ENCODE data around the gene SCAP. TPM values are rescaled to one million over a fixed set of nuclear protein-coding genes. Genes with fewer than 3 reads are reported as not detected.

The SCAP gene
- total and polyA plus RNA-seq, 2 of the 13 experiments (the other 11 are each of a cell fraction or from before 2014, with no cell fraction given) = 40.4 to 53.3 TPM

- TF ChIP-seq NR2F6 (IDR thresholded peaks at IDR 0.05) (peak; percentile 36; the same call in 1 of the 2 replicates), NR2F6 (CRISPR knock-in tag; IDR thresholded peaks at IDR 0.05) (peak; percentile 49; the same call in 1 of the 2 replicates), U2AF2 (IDR thresholded peaks at IDR 0.05; ENCODE audit: low read depth, low read length) (no peak), ZNF607 (CRISPR knock-in tag; IDR thresholded peaks at IDR 0.05; ENCODE audit: borderline replicate concordance) (no peak), SAFB2 (CRISPR knock-in tag; IDR thresholded peaks at IDR 0.05; ENCODE audit: borderline replicate concordance, low read depth) (no peak), CBFB (CRISPR knock-in tag; IDR thresholded peaks at IDR 0.05) (no peak), PPARG (CRISPR knock-in tag; conservative IDR thresholded peaks at IDR 0.05) (no peak), SETDB1 (CRISPR knock-in tag; IDR thresholded peaks at IDR 0.05; ENCODE audit: borderline replicate concordance) (no peak), ZNF414 (CRISPR knock-in tag; IDR thresholded peaks at IDR 0.05) (no peak), NFYB (CRISPR knock-in tag; IDR thresholded peaks at IDR 0.05) (no peak), ZNF260 (CRISPR knock-in tag; IDR thresholded peaks at IDR 0.05; ENCODE audit: borderline replicate concordance, low read depth) (0 out of 2 replicates have a peak, but pooled peaks have one; percentile 34), RBM22 (optimal IDR thresholded peaks at IDR 0.05; ENCODE audit: low read length) (peak; percentile 79), ZNF839 (CRISPR knock-in tag; IDR thresholded peaks at IDR 0.05; ENCODE audit: borderline replicate concordance) (no peak), TOE1 (CRISPR knock-in tag; IDR thresholded peaks at IDR 0.05) (no peak), ISL2 (CRISPR knock-in tag; IDR thresholded peaks at IDR 0.05) (no peak), MTF1 (CRISPR knock-in tag; IDR thresholded peaks at IDR 0.05) (no peak), ARID4A (CRISPR knock-in tag; IDR thresholded peaks at IDR 0.05; ENCODE audit: borderline replicate concordance) (0 out of 2 replicates have a peak, but pooled peaks have one; percentile 32), MTA3 (CRISPR knock-in tag; IDR thresholded peaks at IDR 0.05) (no peak), PBX2 (CRISPR knock-in tag; IDR thresholded peaks at IDR 0.05) (no peak), ZFP37 (CRISPR knock-in tag; IDR thresholded peaks at IDR 0.05; ENCODE audit: borderline replicate concordance) (no peak), ZNF605 (CRISPR knock-in tag; IDR thresholded peaks at IDR 0.05) (no peak), MYNN (CRISPR knock-in tag; IDR thresholded peaks at IDR 0.05; ENCODE audit: low read depth) (no peak), YEATS4 (CRISPR knock-in tag; IDR thresholded peaks at IDR 0.05; ENCODE audit: borderline replicate concordance) (no peak), HMGA1 (CRISPR knock-in tag; conservative IDR thresholded peaks at IDR 0.05) (no peak), ATAD3A (CRISPR knock-in tag; IDR thresholded peaks at IDR 0.05) (no peak)
- TF ChIP-seq, protein P1, sequence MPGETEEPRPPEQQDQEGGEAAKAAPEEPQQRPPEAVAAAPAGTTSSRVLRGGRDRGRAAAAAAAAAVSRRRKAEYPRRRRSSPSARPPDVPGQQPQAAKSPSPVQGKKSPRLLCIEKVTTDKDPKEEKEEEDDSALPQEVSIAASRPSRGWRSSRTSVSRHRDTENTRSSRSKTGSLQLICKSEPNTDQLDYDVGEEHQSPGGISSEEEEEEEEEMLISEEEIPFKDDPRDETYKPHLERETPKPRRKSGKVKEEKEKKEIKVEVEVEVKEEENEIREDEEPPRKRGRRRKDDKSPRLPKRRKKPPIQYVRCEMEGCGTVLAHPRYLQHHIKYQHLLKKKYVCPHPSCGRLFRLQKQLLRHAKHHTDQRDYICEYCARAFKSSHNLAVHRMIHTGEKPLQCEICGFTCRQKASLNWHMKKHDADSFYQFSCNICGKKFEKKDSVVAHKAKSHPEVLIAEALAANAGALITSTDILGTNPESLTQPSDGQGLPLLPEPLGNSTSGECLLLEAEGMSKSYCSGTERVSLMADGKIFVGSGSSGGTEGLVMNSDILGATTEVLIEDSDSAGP (CRISPR knock-in tag; IDR thresholded peaks at IDR 0.05; ENCODE audit: borderline replicate concordance) = peak; percentile 44; the same call in 1 of the 2 replicates
Observed at GRCh38 chr3:47414161-47414564, 61.6 kb downstream of the SCAP start (continued).

Data from HepG2 (cell line).